ENCODE data around the gene VAV1.

The VAV1 gene

GRCh38 chr19:6853868-6854267 is 81.4 kb downstream of the VAV1 start:
- Histone ChIP-seq H2AK5ac (ENCODE audit: low read length) (no peak overlapping the region), H2BK120ac (ENCODE audit: low read depth, low read length) (no peak overlapping the region), H3K27me3 (ENCODE audit: insufficient read depth, low read length, poor library complexity) (no peaks in the 10 kb centered on the region), H2BK5ac (ENCODE audit: low read length) (no peak overlapping the region), H3K23ac (ENCODE audit: low read length) (no peak overlapping the region), H3K4ac (ENCODE audit: low read depth, low read length) (no peak overlapping the region), H4K5ac (ENCODE audit: low read length) (no peak overlapping the region), H3K56ac (ENCODE audit: low read length) (no peak overlapping the region), H3K4me2 (ENCODE audit: low read length) (no peak overlapping the region), H3K4me1 (ENCODE audit: control insufficient read depth, low read depth, low read length) (no peaks in the 10 kb centered on the region), H3K4me3 (ENCODE audit: low read length) (no peak overlapping the region), H3K79me2 (ENCODE audit: control insufficient read depth, insufficient read depth, low read length) (no peaks in the 10 kb centered on the region), H3K79me1 (ENCODE audit: low read length) (no peaks in the 10 kb centered on the region), H3K18ac (ENCODE audit: low read length) (no peak overlapping the region), H3K9ac (ENCODE audit: low read length) (no peak overlapping the region), H2BK15ac (replicated peaks; ENCODE audit: low read depth) (no peak overlapping the region), H3K27ac (ENCODE audit: low read depth, low read length) (no peak overlapping the region), H4K8ac (ENCODE audit: low read depth, low read length) (no peak overlapping the region), H3K36me3 (ENCODE audit: control insufficient read depth, insufficient read depth, low read length) (no peaks in the 10 kb centered on the region)
- WGBS (ENCODE audit: extremely low coverage, insufficient coverage, low lambda C conversion rate), result no CpG with 5 or more reads among the region's 11 CpGs
- DNase-seq, result no peak

GRCh38 chr19:6854758-6855157 is 82.2 kb downstream of the VAV1 start:
- Histone ChIP-seq H3K79me1 (ENCODE audit: low read length) (no peaks in the 10 kb centered on the region), H3K36me3 (ENCODE audit: control insufficient read depth, insufficient read depth, low read length) (no peaks in the 10 kb centered on the region), H3K4me1 (ENCODE audit: control insufficient read depth, low read depth, low read length) (no peaks in the 10 kb centered on the region), H3K27ac (ENCODE audit: low read depth, low read length) (no peak overlapping the region), H4K8ac (ENCODE audit: low read depth, low read length) (no peak overlapping the region), H3K4me2 (ENCODE audit: low read length) (no peak overlapping the region), H3K18ac (ENCODE audit: low read length) (no peak overlapping the region), H2AK5ac (ENCODE audit: low read length) (no peak overlapping the region), H3K4me3 (ENCODE audit: low read length) (no peak overlapping the region), H2BK120ac (ENCODE audit: low read depth, low read length) (no peak overlapping the region), H3K79me2 (ENCODE audit: control insufficient read depth, insufficient read depth, low read length) (no peaks in the 10 kb centered on the region), H3K27me3 (ENCODE audit: insufficient read depth, low read length, poor library complexity) (no peaks in the 10 kb centered on the region), H2BK5ac (ENCODE audit: low read length) (no peak overlapping the region), H3K56ac (ENCODE audit: low read length) (no peak overlapping the region), H3K9ac (ENCODE audit: low read length) (no peak overlapping the region), H4K5ac (ENCODE audit: low read length) (no peak overlapping the region), H2BK15ac (replicated peaks; ENCODE audit: low read depth) (no peak overlapping the region), H3K4ac (ENCODE audit: low read depth, low read length) (no peak overlapping the region), H3K23ac (ENCODE audit: low read length) (no peak overlapping the region)
- DNase-seq, result no peak
- WGBS (ENCODE audit: extremely low coverage, insufficient coverage, low lambda C conversion rate), result no CpG with 5 or more reads among the region's 2 CpGs

- Histone ChIP-seq H3K4me2 (ENCODE audit: low read length) (no peak overlapping the region), H2BK5ac (ENCODE audit: low read length) (no peak overlapping the region), H3K18ac (ENCODE audit: low read length) (no peak overlapping the region), H3K27ac (ENCODE audit: low read depth, low read length) (no peak overlapping the region), H2BK120ac (ENCODE audit: low read depth, low read length) (no peak overlapping the region), H3K4me1 (ENCODE audit: control insufficient read depth, low read depth, low read length) (no peaks in the 10 kb centered on the region), H3K23ac (ENCODE audit: low read length) (no peak overlapping the region), H4K8ac (ENCODE audit: low read depth, low read length) (no peak overlapping the region), H3K36me3 (ENCODE audit: control insufficient read depth, insufficient read depth, low read length) (no peaks in the 10 kb centered on the region), H3K79me2 (ENCODE audit: control insufficient read depth, insufficient read depth, low read length) (no peaks in the 10 kb centered on the region), H3K27me3 (ENCODE audit: insufficient read depth, low read length, poor library complexity) (no peaks in the 10 kb centered on the region), H3K4me3 (ENCODE audit: low read length) (no peak overlapping the region), H2AK5ac (ENCODE audit: low read length) (no peak overlapping the region), H4K5ac (ENCODE audit: low read length) (no peak overlapping the region), H2BK15ac (replicated peaks; ENCODE audit: low read depth) (no peak overlapping the region), H3K4ac (ENCODE audit: low read depth, low read length) (no peak overlapping the region), H3K56ac (ENCODE audit: low read length) (no peak overlapping the region), H3K79me1 (ENCODE audit: low read length) (no peaks in the 10 kb centered on the region), H3K9ac (ENCODE audit: low read length) (no peak overlapping the region)
- WGBS (ENCODE audit: extremely low coverage, insufficient coverage, low lambda C conversion rate), result no CpG with 5 or more reads among the region's 14 CpGs
- no peak for DNase-seq
Measured at GRCh38 chr19:6856749-6857372, 84.4 kb downstream of the VAV1 start.

- H4K8ac ChIP-seq (ENCODE audit: low read depth, low read length), result no peak overlapping the region
- H2BK5ac ChIP-seq (ENCODE audit: low read length), result no peak overlapping the region
- H3K27ac ChIP-seq (ENCODE audit: low read depth, low read length), result no peak overlapping the region
- no peaks in the 10 kb centered on the region for H3K79me2 ChIP-seq (ENCODE audit: control insufficient read depth, insufficient read depth, low read length)
- H2BK120ac ChIP-seq (ENCODE audit: low read depth, low read length), result no peak overlapping the region
- H3K4me3 ChIP-seq (ENCODE audit: low read length), result no peak overlapping the region
- H3K56ac ChIP-seq (ENCODE audit: low read length), result no peak overlapping the region
- no peak overlapping the region for H3K9ac ChIP-seq (ENCODE audit: low read length)
- H3K4ac ChIP-seq (ENCODE audit: low read depth, low read length), result no peak overlapping the region
- WGBS (ENCODE audit: extremely low coverage, insufficient coverage, low lambda C conversion rate), result no CpG with 5 or more reads among the region's 10 CpGs
- H3K27me3 ChIP-seq (ENCODE audit: insufficient read depth, low read length, poor library complexity), result no peaks in the 10 kb centered on the region
- DNase-seq, result peak; percentile 10
- H3K23ac ChIP-seq (ENCODE audit: low read length), result no peak overlapping the region
- no peaks in the 10 kb centered on the region for H3K79me1 ChIP-seq (ENCODE audit: low read length)
- H3K18ac ChIP-seq (ENCODE audit: low read length), result no peak overlapping the region
- no peaks in the 10 kb centered on the region for H3K36me3 ChIP-seq (ENCODE audit: control insufficient read depth, insufficient read depth, low read length)
- H4K5ac ChIP-seq (ENCODE audit: low read length), result no peak overlapping the region
- H2BK15ac ChIP-seq (replicated peaks; ENCODE audit: low read depth), result no peak overlapping the region
- no peak overlapping the region for H2AK5ac ChIP-seq (ENCODE audit: low read length)
- H3K4me2 ChIP-seq (ENCODE audit: low read length), result no peak overlapping the region
- no peaks in the 10 kb centered on the region for H3K4me1 ChIP-seq (ENCODE audit: control insufficient read depth, low read depth, low read length)
Measured at GRCh38 chr19:6861683-6862286, 89.3 kb downstream of the VAV1 start.

- Histone ChIP-seq H3K27me3 (ENCODE audit: insufficient read depth, low read length, poor library complexity) (no peaks in the 10 kb centered on the region), H3K56ac (ENCODE audit: low read length) (no peak overlapping the region), H2BK15ac (replicated peaks; ENCODE audit: low read depth) (no peak overlapping the region), H3K79me1 (ENCODE audit: low read length) (no peaks in the 10 kb centered on the region), H2BK120ac (ENCODE audit: low read depth, low read length) (no peak overlapping the region), H3K23ac (ENCODE audit: low read length) (no peak overlapping the region), H3K4me3 (ENCODE audit: low read length) (no peak overlapping the region), H3K4me1 (ENCODE audit: control insufficient read depth, low read depth, low read length) (no peaks in the 10 kb centered on the region), H4K5ac (ENCODE audit: low read length) (no peak overlapping the region), H3K4me2 (ENCODE audit: low read length) (no peak overlapping the region), H2BK5ac (ENCODE audit: low read length) (no peak overlapping the region), H4K8ac (ENCODE audit: low read depth, low read length) (no peak overlapping the region), H2AK5ac (ENCODE audit: low read length) (no peak overlapping the region), H3K79me2 (ENCODE audit: control insufficient read depth, insufficient read depth, low read length) (no peaks in the 10 kb centered on the region), H3K36me3 (ENCODE audit: control insufficient read depth, insufficient read depth, low read length) (no peaks in the 10 kb centered on the region), H3K9ac (ENCODE audit: low read length) (no peak overlapping the region), H3K27ac (ENCODE audit: low read depth, low read length) (no peak overlapping the region), H3K18ac (ENCODE audit: low read length) (no peak overlapping the region), H3K4ac (ENCODE audit: low read depth, low read length) (no peak overlapping the region)
- peak; percentile 92 for DNase-seq
- WGBS (ENCODE audit: extremely low coverage, insufficient coverage, low lambda C conversion rate), result no CpG with 5 or more reads among the region's 16 CpGs
Measured at GRCh38 chr19:6862673-6863078, 90.2 kb downstream of the VAV1 start.
